Uterus (tissue), 2 donors: ENCODE data around the gene NEB.

Source experiments
- CTCF ChIP-seq, 4 experiments: fragments of 200-600 bp in 2 of 4; fragments of 450-650 bp in 2 of 4; sonication (generic) in 2 of 4; IDR thresholded peaks; one replicate each; pipeline ENCODE4 v1.5.1; 2016 to 2019; ENCODE audit warnings: antibody characterized with exemption in 4 of 4, mild to moderate bottlenecking in 2 of 4, moderate library complexity in 1 of 4
- POLR2A ChIP-seq, 2 donors: fragments of 450-650 bp; IDR thresholded peaks; one replicate each; pipeline ENCODE4 v1.6.1; 2016; ENCODE audit warnings: antibody characterized with exemption in 2 of 2, mild to moderate bottlenecking in 1 of 2, moderate library complexity in 1 of 2

GRCh38 chr2:151777935-151778334 lies 43.7 kb upstream of the NEB start:
- no peak for TF ChIP-seq POLR2A (IDR thresholded peaks at IDR 0.05)
- no peak for TF ChIP-seq CTCF (IDR thresholded peaks at IDR 0.05)
